GM19395 (cell line): ENCODE results near the gene HEY2.
"Not testable (repeated sequence)": the region's sequence is repeated elsewhere in the genome, so short reads cannot be mapped to it uniquely, and the experiment has no call there.

Experiments used
- ATAC-seq: cut with Tn5 transposase; IDR thresholded peaks from one replicate; pipeline ENCODE4 v1.9.1; 2021; ENCODE audit warnings: mild to moderate bottlenecking, moderate library complexity; ENCODE audit not compliant: unreplicated experiment

The HEY2 gene

GRCh38 chr6:125749173-125749864, at the start of gene HEY2:
TSS of gene HEY2 (plus strand) at chr6:125749632. CDS start at chr6:125749777, 145 bp downstream.
- peak; percentile 75 for ATAC-seq

- no peak for ATAC-seq
Observed at GRCh38 chr6:125700581-125701353, 48.7 kb upstream of the HEY2 start.

- ATAC-seq, result no peak
Observed at GRCh38 chr6:125701354-125701668, 48.1 kb upstream of the HEY2 start.

- not testable (repeated sequence) for ATAC-seq
Observed at GRCh38 chr6:125703882-125704281, 45.5 kb upstream of the HEY2 start.

GRCh38 chr6:125707615-125708243, 41.7 kb upstream of the HEY2 start:
- ATAC-seq, result no peak

- ATAC-seq, result no peak
Observed at GRCh38 chr6:125711013-125711675, 38.3 kb upstream of the HEY2 start.

GRCh38 chr6:125714441-125715090, 34.9 kb upstream of the HEY2 start:
- peak; percentile 63 for ATAC-seq

GRCh38 chr6:125717120-125717731, 32.2 kb upstream of the HEY2 start:
- ATAC-seq, result peak; percentile 77

- ATAC-seq, result no peak
Observed at GRCh38 chr6:125718109-125718508, 31.3 kb upstream of the HEY2 start.

GRCh38 chr6:125722886-125723285, 26.5 kb upstream of the HEY2 start:
- no peak for ATAC-seq

- no peak for ATAC-seq
Observed at GRCh38 chr6:125727216-125727615, 22.2 kb upstream of the HEY2 start.

GRCh38 chr6:125728739-125729138, 20.7 kb upstream of the HEY2 start:
- no peak for ATAC-seq

GRCh38 chr6:125729983-125730382, 19.4 kb upstream of the HEY2 start:
- ATAC-seq, result no peak

GRCh38 chr6:125732398-125732797, 17.0 kb upstream of the HEY2 start:
- ATAC-seq, result peak; percentile 63

GRCh38 chr6:125733516-125734300, 15.7 kb upstream of the HEY2 start:
- ATAC-seq, result no peak

- ATAC-seq, result no peak
Observed at GRCh38 chr6:125738276-125738675, 11.2 kb upstream of the HEY2 start.

GRCh38 chr6:125739364-125739763, 10.1 kb upstream of the HEY2 start:
- no peak for ATAC-seq

- ATAC-seq, result no peak
Observed at GRCh38 chr6:125741336-125741735, 8.1 kb upstream of the HEY2 start.

GRCh38 chr6:125742024-125742423, 7.4 kb upstream of the HEY2 start:
- ATAC-seq, result no peak
